Astrocyte of the spinal cord (primary cell): Measurements from ENCODE around the gene NDEL1.
A peak's percentile ranks its signal among the peaks of the same experiment; 100 is the strongest.

Experiments used
- DNase-seq: peaks from one replicate; pipeline ENCODE4 v3.0.0; 2011; ENCODE audit warnings: low read depth, low spot score
- H3K4me3 ChIP-seq: 2 replicates; pipeline ENCODE4 v1.5.1; 2011; ENCODE audit warnings: low read depth, mild to moderate bottlenecking, low read length, moderate library complexity
- in situ Hi-C: cut with HindIII; loops from 2 replicates; pipeline ENCODE4 v1.10.0; 2017; ENCODE audit warnings: low sequenced_read_pairs
- TF ChIP-seq, protein P1 (sequence below): IDR thresholded peaks from 2 replicates; pipeline ENCODE4 v1.5.1; 2012; ENCODE audit warnings: low read depth, mild to moderate bottlenecking, low read length, inconsistent platforms

NDEL1 gene, protein sequence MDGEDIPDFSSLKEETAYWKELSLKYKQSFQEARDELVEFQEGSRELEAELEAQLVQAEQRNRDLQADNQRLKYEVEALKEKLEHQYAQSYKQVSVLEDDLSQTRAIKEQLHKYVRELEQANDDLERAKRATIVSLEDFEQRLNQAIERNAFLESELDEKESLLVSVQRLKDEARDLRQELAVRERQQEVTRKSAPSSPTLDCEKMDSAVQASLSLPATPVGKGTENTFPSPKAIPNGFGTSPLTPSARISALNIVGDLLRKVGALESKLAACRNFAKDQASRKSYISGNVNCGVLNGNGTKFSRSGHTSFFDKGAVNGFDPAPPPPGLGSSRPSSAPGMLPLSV

DNA sequence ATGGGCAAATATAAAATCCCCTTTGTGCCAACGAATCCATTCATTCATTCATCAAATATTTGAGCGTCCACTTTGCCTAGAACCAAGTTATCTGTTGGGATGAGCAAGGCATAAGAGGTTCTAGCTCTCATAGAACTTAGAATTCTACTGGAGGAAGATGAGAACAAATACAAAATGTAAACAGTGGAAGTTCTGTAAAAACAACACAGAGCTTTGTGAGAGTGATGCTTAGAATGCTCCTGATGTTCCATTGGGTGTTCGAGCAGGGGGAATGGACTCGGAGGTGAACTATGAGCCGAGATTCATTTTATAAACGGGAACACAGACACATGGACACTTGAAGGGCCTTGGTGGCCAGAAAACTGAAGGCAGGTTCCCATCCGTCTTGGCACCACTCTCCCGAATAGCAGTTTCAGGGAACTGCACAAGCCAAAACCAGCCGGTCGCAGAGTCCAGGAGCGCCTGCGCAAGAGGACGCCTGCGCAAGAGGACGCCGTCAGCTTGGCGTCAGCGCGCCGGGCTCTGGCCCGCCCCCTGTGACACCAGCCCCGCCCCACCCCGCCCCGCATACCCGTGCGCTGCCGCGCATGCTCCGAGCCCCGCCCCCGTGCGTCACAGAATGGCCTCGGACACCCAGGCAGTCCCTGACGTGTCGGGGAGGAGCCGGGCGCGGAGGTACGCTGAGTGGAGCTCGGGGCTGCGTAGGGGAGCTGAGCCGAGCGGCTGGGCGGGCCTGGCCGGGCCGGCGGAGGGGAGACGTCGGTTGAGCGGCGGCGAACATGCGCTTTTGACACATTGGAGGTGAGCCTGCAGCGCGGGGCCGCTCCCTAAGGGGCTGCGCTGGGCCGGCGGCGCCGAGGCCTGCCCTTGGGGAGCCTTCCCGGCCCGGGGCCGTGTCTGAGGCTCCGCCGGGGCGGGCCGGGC, at the start of gene NDEL1:
NDEL1 (plus strand) TSS at position 640 of the 924 bp plus-strand sequence. CDS start 8,388 bp downstream, outside the sequence.
- peak within 1 kb of the TSS; percentile 90 for H3K4me3 ChIP-seq
- TF ChIP-seq, protein P1, sequence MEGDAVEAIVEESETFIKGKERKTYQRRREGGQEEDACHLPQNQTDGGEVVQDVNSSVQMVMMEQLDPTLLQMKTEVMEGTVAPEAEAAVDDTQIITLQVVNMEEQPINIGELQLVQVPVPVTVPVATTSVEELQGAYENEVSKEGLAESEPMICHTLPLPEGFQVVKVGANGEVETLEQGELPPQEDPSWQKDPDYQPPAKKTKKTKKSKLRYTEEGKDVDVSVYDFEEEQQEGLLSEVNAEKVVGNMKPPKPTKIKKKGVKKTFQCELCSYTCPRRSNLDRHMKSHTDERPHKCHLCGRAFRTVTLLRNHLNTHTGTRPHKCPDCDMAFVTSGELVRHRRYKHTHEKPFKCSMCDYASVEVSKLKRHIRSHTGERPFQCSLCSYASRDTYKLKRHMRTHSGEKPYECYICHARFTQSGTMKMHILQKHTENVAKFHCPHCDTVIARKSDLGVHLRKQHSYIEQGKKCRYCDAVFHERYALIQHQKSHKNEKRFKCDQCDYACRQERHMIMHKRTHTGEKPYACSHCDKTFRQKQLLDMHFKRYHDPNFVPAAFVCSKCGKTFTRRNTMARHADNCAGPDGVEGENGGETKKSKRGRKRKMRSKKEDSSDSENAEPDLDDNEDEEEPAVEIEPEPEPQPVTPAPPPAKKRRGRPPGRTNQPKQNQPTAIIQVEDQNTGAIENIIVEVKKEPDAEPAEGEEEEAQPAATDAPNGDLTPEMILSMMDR = no peak
- DNase-seq = peak; percentile 99
- in situ Hi-C loops = no loop called here

DNA sequence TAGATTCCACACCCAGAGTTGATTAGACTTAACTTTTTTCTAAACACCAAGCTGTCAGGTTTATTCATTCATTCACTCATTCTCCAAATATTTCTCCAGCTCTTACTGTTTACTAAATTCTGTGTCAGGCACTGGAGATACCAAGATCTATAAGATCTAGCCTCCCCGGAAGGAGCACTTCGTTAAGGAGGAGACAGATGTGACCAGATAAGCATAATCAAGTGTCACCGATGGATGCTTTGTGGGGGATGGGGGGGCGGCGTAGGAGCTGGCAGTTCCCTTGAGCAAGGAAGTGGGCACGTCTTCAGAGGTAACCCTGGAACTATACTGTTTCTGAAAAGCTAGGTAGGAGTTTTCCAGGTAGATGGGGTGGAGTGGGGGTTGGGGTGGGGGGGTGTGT, 48.8 kb upstream of the NDEL1 start:
- DNase-seq = no peak
- TF ChIP-seq, protein P1 = no peak
- in situ Hi-C loops = no loop called here
- no peak overlapping the region for H3K4me3 ChIP-seq

DNA sequence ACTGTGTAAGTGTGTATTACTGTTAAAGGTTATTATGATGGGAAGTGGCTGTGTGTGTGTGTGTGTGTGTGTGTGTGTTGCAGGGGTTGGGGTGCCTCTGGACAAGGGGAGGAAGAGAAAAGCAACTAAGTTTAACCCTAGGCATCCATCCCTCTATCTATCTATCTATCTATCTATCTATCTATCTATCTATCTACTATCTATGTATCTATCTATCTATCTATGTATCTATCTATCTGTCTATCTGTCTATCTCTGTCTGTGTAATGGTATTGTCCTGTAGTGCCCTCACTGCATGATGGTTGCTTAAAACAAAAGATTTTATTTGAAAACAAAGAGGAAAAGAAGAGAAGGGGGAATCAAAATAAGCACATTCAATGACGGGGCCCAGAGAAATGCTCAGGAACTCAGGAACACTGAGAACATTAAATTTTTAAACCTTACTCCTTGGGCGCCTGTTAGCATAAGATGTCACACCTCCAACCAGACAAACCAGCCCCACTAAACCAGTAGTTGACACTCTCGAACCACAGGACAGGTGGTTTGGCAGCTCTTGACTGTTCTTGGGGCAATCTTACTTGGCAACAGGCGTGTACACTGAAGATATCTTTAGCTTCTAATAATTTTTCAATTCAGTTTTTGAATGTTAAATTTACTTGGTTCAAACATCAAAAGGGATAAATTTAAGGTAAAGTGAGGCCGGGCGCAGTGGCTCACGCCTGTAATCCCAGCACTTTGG, 47.6 kb upstream of the NDEL1 start:
- H3K4me3 ChIP-seq = no peak overlapping the region
- DNase-seq = no peak
- TF ChIP-seq, protein P1 = no peak
- in situ Hi-C loops = no loop called here

DNA sequence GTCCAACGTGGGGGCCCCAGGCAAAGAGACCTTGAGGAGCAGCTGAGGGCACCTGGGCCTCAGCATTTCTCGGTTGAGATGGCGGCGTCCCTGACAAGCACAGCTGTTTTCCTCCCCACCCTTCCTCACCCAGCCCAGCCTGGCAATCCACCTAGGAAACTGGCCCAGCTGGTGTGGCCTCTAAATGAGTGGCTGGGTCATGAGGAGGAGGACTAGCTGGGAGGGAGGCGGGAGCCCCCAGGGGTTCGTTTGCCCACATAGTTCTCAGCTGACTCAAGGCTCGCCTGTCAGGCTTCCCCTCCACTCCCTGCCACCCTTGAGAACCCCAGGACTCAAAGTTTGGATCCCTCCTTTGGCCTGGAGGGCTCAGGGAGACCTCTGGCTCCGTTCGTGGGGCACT, 44.0 kb upstream of the NDEL1 start:
- TF ChIP-seq, protein P1 = no peak
- H3K4me3 ChIP-seq = no peak overlapping the region
- no peak for DNase-seq
- in situ Hi-C loops = no loop called here

DNA sequence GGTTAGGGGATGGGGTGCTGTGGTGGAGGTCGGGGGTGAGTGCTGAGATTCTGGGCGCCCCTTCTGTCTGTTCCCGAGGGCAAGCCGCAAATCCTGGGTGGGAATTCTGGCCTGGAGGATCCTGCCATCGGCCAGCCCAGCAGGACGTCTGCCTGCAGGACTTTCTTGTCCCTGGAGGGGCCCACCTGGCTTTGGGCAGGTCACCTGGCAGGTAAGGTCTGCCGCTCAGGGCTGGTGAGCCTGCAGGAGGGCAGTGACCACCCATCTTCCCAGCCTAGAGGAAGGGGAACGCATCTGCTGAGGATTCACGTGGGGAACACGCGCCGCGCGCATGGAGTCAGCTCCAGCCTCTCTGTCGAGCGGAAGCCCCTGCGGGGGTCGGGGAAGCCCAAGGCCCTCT, 43.4 kb upstream of the NDEL1 start:
- no peak overlapping the region for H3K4me3 ChIP-seq
- TF ChIP-seq, protein P1 = no peak
- in situ Hi-C loops = no loop called here
- no peak for DNase-seq
